ENCODE measurements around the gene NME1. TPM values are rescaled to one million over a fixed set of nuclear protein-coding genes. Genes with fewer than 3 reads are reported as not detected.

NME1 gene
- total RNA-seq: 121 and 153 TPM in 2 replicates

GRCh38 chr17:51153210-51154072, at the start of gene NME1:
NME1 (plus strand) TSS chr17:51153559; CDS start chr17:51155655, 2,096 bp downstream.

GRCh38 chr17:51120739-51121619, 32.4 kb upstream of the NME1 start, which contains the start of gene SPAG9:
SPAG9 (minus strand) TSS chr17:51120868; CDS start chr17:51120656, 212 bp downstream.

DNA sequence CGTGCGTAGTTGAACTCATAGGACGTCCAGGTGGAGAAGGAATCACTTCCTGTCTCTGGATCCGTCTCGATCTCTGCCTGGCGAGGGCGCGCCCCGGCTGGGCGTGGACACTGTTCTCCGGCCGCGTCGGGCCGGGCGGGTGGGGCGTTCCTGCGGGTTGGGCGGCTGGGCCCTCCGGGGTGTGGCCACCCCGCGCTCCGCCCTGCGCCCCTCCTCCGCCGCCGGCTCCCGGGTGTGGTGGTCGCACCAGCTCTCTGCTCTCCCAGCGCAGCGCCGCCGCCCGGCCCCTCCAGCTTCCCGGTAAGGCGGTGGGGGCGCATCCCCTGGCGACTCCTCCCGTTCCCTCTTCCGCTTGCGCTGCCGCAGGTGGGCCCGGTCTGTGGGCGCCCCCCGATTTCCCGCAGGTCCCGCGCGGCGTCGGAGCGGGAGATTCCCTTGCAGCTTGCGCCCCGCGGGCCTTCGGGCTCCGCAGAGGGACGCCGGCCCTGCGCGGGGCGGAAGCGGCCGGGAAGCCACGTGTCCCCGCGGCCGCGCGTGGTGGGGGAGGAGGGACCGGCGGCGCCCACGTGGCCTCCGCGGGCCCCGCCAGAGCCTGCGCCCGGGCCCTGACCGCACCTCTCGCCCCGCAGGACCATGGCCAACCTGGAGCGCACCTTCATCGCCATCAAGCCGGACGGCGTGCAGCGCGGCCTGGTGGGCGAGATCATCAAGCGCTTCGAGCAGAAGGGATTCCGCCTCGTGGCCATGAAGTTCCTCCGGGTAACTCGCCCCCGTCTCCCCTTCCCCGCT, 13.0 kb downstream of the NME1 start, which contains the start of gene NME2:
NME2 (plus strand) TSS at position 214 of the 789 bp plus-strand sequence; CDS start at position 634, 420 bp downstream.

Other genes with a start within 250 kb of the NME1 start
- gene SPAG9, start 32.7 kb upstream of the NME1 start, total RNA-seq: 244 and 255 TPM in 2 replicates
- gene NME2, start 12.9 kb downstream of the NME1 start, total RNA-seq: 710 and 713 TPM in 2 replicates
- 8.5 and 10.4 TPM in 2 replicates for gene MBTD1, start 106.5 kb downstream of the NME1 start, total RNA-seq
- gene UTP18, start 107.0 kb downstream of the NME1 start, total RNA-seq: 35.8 and 42.3 TPM in 2 replicates

Data from aortic smooth muscle cell (primary cell).